SK-N-SH (cell line): ENCODE results near the gene DUOXA2. TPM values are rescaled to one million over a fixed set of nuclear protein-coding genes. Genes with fewer than 3 reads are reported as not detected.
"Not testable (repeated sequence)": the region's sequence is repeated elsewhere in the genome, so short reads cannot be mapped to it uniquely, and the experiment has no call there.

ENCODE experiments used
- CTCF ChIA-PET: fragments of 300-600, 350-600 bp; formaldehyde crosslinking; extraction: SDS; loops from one replicate; lab custom pipeline; 2021; lab: Yijun Ruan, JAX
- POLR2A ChIA-PET: fragments of 350-600 bp; sonication (Branson Sonifier 250); formaldehyde crosslinking; extraction: SDS; loops from one replicate; lab custom pipeline; 2020; ENCODE audit warnings: antibody characterized with exemption, inconsistent platforms; lab: Yijun Ruan, JAX
- DNase-seq: peaks from one replicate; pipeline ENCODE4 v3.0.0; 2012
- H2AFZ ChIP-seq: fragments of 200-600 bp; sonication (generic); 2 replicates; pipeline ENCODE4 v1.8.1; 2016; ENCODE audit warnings: antibody characterized with exemption, mild to moderate bottlenecking, low read depth
- H3F3A ChIP-seq: fragments of 200-600 bp; sonication (generic); replicated peaks from 2 replicates; pipeline ENCODE3; 2016; ENCODE audit warnings: antibody characterized with exemption, mild to moderate bottlenecking; ENCODE audit not compliant: insufficient read depth
- H3K27ac ChIP-seq, 2 experiments: fragments of 200-500 bp in 1 of 2; fragments of 200-600 bp in 1 of 2; sonication (Bioruptor generic) in 1 of 2; sonication (generic), shearing (Covaris generic) in 1 of 2; 2 replicates each; pipeline versions ENCODE4 v1.5.1 to v1.6.1; 2014 to 2016; ENCODE audit warnings: low read depth in 2 of 2, inconsistent platforms in 1 of 2, low read length in 1 of 2, mild to moderate bottlenecking in 1 of 2, mixed read lengths in 1 of 2
- H3K27me3 ChIP-seq: fragments of 200-600 bp; sonication (generic), shearing (Covaris generic); 2 replicates; pipeline ENCODE4 v1.6.1; 2016; ENCODE audit warnings: mixed run types; ENCODE audit not compliant: insufficient read depth
- H3K36me3 ChIP-seq, 2 experiments: fragments of 200-500 bp in 1 of 2; fragments of 200-600 bp in 1 of 2; sonication (Bioruptor generic) in 1 of 2; sonication (generic) in 1 of 2; replicated peaks in 1 of 2; 2 replicates each; pipeline versions ENCODE3 to v1.5.1; 2014 to 2016; ENCODE audit warnings: low read length in 1 of 2, mild to moderate bottlenecking in 1 of 2; ENCODE audit not compliant: insufficient read depth in 2 of 2, control insufficient read depth in 1 of 2
- H3K4me1 ChIP-seq, 2 experiments: fragments of 200-500 bp in 1 of 2; fragments of 200-600 bp in 1 of 2; sonication (Bioruptor generic) in 1 of 2; sonication (generic), shearing (Covaris generic) in 1 of 2; 2 replicates each; pipeline versions ENCODE4 v1.5.1 to v1.6.1; 2014 to 2016; ENCODE audit warnings: low read depth in 1 of 2, low read length in 1 of 2, mixed run types in 1 of 2; ENCODE audit not compliant: insufficient read depth in 2 of 2, control insufficient read depth in 1 of 2
- H3K4me2 ChIP-seq: fragments of 200-600 bp; sonication (generic), shearing (Covaris generic); 2 replicates; pipeline ENCODE4 v1.6.1; 2017; ENCODE audit warnings: mixed run types
- H3K4me3 ChIP-seq, 2 experiments: fragments of 200-500 bp in 1 of 2; fragments of 200-600 bp in 1 of 2; sonication (Bioruptor generic) in 1 of 2; sonication (generic), shearing (Covaris generic) in 1 of 2; 2 replicates each; pipeline versions ENCODE4 v1.5.1 to v1.8.1; 2014 to 2016; ENCODE audit warnings: low read depth in 2 of 2, inconsistent platforms in 1 of 2, low read length in 1 of 2, mild to moderate bottlenecking in 1 of 2, mixed read lengths in 1 of 2, moderate library complexity in 1 of 2
- H3K79me2 ChIP-seq: fragments of 200-600 bp; sonication (generic); 2 replicates; pipeline ENCODE4 v1.8.1; 2017; ENCODE audit warnings: mild to moderate bottlenecking; ENCODE audit not compliant: insufficient read depth
- H3K9ac ChIP-seq: fragments of 200-600 bp; sonication (generic); 2 replicates; pipeline ENCODE4 v1.6.1; 2017; ENCODE audit warnings: mixed run types
- H3K9me2 ChIP-seq: fragments of 200-600 bp; sonication (generic); 2 replicates; pipeline ENCODE4 v1.6.1; 2017; ENCODE audit warnings: mixed run types
- H3K9me3 ChIP-seq: fragments of 200-600 bp; sonication (generic); 2 replicates; pipeline ENCODE4 v1.6.1; 2017; ENCODE audit warnings: mixed run types, mild to moderate bottlenecking, moderate library complexity
- H4K20me1 ChIP-seq: fragments of 200-600 bp; sonication (generic); 2 replicates; pipeline ENCODE4 v1.6.1; 2017; ENCODE audit warnings: mild to moderate bottlenecking, mixed run types; ENCODE audit not compliant: insufficient read depth
- CHD2 ChIP-seq: fragments of 150-350 bp; IDR thresholded peaks from 2 replicates; pipeline ENCODE4 v1.6.1; 2018; ENCODE audit warnings: low read length; ENCODE audit not compliant: partially characterized antibody
- EP300 ChIP-seq, 2 experiments: IDR thresholded peaks; 2 replicates each; pipeline versions ENCODE4 v1.4.0 to v1.6.1; 2012; ENCODE audit warnings: borderline replicate concordance in 1 of 2, low read depth in 1 of 2, low read length in 1 of 2
- FOSL2 ChIP-seq: IDR thresholded peaks from 2 replicates; pipeline ENCODE4 v1.4.0; 2012; ENCODE audit warnings: low read depth, mild to moderate bottlenecking, moderate library complexity, borderline replicate concordance
- FOXM1 ChIP-seq: IDR thresholded peaks from 2 replicates; pipeline ENCODE4 v1.4.0; 2012; ENCODE audit warnings: low read depth, mild to moderate bottlenecking
- GABPA ChIP-seq: IDR thresholded peaks from 2 replicates; pipeline ENCODE4 v1.4.0; 2012; ENCODE audit warnings: low read depth, mild to moderate bottlenecking
- NFIC ChIP-seq: IDR thresholded peaks from 2 replicates; pipeline ENCODE4 v1.4.0; 2012; ENCODE audit warnings: borderline replicate concordance
- TCF12 ChIP-seq: IDR thresholded peaks from 2 replicates; pipeline ENCODE4 v1.4.0; 2012
- WGBS: methylation state at CpG from one replicate; pipeline ENCODE4 v1.1.6; 2017; ENCODE audit warnings: low lambda C conversion rate; 5-methylcytosine and 5-hydroxymethylcytosine counted together
- polyA plus RNA-seq, 3 experiments: library from polyadenylated mRNA; depleted of rRNA; stranded (reverse); fragments of >200 nt; gene quantifications; 2 replicates each; pipeline ENCODE4 v1.2.3, GENCODE V29; 2012
- TF ChIP-seq, protein P1 (sequence below): IDR thresholded peaks from 2 replicates; pipeline ENCODE4 v1.6.1; 2012; ENCODE audit warnings: mild to moderate bottlenecking, low read depth, low read length, moderate library complexity
- TF ChIP-seq, protein P2 (sequence below): IDR thresholded peaks from 2 replicates; pipeline ENCODE4 v1.4.0; 2012; ENCODE audit warnings: low read depth, borderline replicate concordance

DUOXA2 gene
- polyA plus RNA-seq, 1 of the 3 experiments (the other 2 are of a cell fraction): not detected

DNA sequence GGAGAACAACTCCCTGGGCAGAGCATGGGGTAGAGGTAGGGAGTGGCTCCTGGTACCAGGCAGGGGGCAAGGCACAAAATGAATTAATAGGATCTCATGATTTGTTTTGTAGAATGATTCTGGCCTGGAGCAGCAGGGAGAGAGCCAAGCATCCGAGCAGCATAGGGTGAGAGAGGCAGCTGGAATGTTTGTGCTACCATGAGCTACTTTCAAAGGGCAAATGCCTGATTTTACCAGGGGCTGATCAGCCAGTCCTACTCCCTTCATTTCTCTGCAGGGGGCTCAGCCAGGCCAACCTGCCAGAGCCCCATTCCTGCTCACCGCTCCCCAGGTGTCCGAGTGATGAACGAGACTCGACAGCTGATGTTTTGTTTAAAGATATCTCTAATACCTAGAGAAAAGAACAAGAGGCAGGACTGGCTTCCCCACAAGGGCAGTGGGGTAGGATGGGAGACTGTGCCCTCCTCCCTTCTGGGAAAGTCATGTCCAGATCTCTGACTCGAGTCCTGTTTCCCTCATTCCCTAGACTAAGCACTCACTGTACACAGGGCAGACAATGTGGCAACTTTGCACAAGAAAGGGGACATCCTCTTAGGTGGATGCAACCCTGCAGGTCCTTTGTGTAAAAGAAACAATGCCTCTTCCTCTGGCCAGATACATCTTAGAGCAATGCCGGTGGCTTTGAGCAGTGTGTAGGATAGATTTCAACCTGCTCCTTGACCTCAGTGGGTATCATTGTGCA is 13.1 kb upstream of the DUOXA2 start (continued):
- no peak for TF ChIP-seq GABPA
- TF ChIP-seq, protein P1, sequence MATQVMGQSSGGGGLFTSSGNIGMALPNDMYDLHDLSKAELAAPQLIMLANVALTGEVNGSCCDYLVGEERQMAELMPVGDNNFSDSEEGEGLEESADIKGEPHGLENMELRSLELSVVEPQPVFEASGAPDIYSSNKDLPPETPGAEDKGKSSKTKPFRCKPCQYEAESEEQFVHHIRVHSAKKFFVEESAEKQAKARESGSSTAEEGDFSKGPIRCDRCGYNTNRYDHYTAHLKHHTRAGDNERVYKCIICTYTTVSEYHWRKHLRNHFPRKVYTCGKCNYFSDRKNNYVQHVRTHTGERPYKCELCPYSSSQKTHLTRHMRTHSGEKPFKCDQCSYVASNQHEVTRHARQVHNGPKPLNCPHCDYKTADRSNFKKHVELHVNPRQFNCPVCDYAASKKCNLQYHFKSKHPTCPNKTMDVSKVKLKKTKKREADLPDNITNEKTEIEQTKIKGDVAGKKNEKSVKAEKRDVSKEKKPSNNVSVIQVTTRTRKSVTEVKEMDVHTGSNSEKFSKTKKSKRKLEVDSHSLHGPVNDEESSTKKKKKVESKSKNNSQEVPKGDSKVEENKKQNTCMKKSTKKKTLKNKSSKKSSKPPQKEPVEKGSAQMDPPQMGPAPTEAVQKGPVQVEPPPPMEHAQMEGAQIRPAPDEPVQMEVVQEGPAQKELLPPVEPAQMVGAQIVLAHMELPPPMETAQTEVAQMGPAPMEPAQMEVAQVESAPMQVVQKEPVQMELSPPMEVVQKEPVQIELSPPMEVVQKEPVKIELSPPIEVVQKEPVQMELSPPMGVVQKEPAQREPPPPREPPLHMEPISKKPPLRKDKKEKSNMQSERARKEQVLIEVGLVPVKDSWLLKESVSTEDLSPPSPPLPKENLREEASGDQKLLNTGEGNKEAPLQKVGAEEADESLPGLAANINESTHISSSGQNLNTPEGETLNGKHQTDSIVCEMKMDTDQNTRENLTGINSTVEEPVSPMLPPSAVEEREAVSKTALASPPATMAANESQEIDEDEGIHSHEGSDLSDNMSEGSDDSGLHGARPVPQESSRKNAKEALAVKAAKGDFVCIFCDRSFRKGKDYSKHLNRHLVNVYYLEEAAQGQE: no peak
- TF ChIP-seq NFIC: no peak

DNA sequence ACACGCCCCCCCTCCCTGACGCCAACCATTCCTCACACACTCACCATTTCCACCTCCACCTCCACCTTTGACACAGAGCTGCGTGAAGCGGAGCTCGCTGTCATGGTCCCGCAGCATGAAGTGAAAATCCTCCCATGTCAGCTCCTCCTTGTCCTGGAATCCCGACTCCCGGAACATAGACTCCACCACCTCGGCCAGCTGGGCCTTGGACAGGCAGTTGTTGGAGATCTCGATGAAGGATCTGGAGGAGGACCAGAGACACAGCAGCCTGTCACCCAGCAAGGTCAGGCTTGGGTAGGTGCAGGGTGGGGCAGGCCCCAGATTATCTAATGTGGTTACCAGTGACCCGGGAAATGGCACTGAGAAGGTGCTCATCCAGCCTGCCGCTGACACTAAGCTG is 12.4 kb upstream of the DUOXA2 start:
- H3K9me3 ChIP-seq: no peaks in the 10 kb centered on the region
- H3K9ac ChIP-seq: no peak overlapping the region
- H3K27ac ChIP-seq: no peak overlapping the region
- no peaks in the 10 kb centered on the region for H3K79me2 ChIP-seq
- no peak overlapping the region for H3K4me2 ChIP-seq
- H3F3A ChIP-seq: no peaks in the 10 kb centered on the region
- no peaks in the 10 kb centered on the region for H4K20me1 ChIP-seq
- no peak overlapping the region for H2AFZ ChIP-seq
- H3K36me3 ChIP-seq: no peaks in the 10 kb centered on the region
- POLR2A ChIA-PET: no interaction called here
- no peaks in the 10 kb centered on the region; a peak in 1 of 4 replicates for H3K4me1 ChIP-seq
- CTCF ChIA-PET: interaction anchor here (1.2 to 2.2 kb wide), 2 partner anchors 11 to 17 kb away, joined by 5 to 8 read pairs; no protein-coding TSS in a partner anchor
- DNase-seq: no peak
- WGBS: 72% methylated on average over 11 of the region's 12 CpGs
- no peaks in the 10 kb centered on the region for H3K9me2 ChIP-seq
- peaks cover 9% of the 10 kb centered on the region; the same call in 1 of the 2 replicates for H3K27me3 ChIP-seq
- H3K4me3 ChIP-seq: no peak overlapping the region
- TF ChIP-seq TCF12 (no peak), FOXM1 (no peak)
- TF ChIP-seq, protein P2, sequence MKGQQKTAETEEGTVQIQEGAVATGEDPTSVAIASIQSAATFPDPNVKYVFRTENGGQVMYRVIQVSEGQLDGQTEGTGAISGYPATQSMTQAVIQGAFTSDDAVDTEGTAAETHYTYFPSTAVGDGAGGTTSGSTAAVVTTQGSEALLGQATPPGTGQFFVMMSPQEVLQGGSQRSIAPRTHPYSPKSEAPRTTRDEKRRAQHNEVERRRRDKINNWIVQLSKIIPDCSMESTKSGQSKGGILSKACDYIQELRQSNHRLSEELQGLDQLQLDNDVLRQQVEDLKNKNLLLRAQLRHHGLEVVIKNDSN: no peak

DNA sequence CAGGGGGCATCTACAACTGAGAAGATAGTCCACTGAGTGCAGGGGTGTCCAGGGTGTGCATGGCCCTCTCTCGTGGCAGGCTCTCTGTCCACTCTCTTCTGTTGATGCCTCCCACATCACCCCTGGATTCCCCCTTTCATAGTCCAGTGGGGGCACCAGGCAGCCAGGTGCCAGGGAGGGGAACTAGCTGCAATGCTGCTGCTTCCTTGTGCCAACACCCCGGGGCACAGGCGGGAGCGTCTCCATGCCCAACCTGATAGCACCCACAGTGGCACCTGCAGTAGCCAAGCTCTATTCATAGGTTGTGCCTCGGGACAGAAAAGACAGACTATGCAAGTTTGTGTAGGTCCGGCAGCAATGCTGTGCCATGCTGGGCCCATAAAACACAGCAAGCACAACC is 11.9 kb upstream of the DUOXA2 start:
- Histone ChIP-seq H4K20me1 (no peaks in the 10 kb centered on the region), H3K4me1 (no peaks in the 10 kb centered on the region; a peak in 1 of 4 replicates)
- DNase-seq: no peak
- TF ChIP-seq FOSL2 (no peak), EP300 (IDR thresholded peaks at IDR 0.05; ENCODE audit: borderline replicate concordance in 1 of 2, low read depth in 1 of 2, low read length in 1 of 2) (no peak), CHD2 (no peak)
- TF ChIP-seq, all 33 proteins: peak for 0
- no peaks in the 10 kb centered on the region for H3K9me2 ChIP-seq
- no peak overlapping the region for H3K4me2 ChIP-seq
- H3K27ac ChIP-seq: no peak overlapping the region
- H3K9ac ChIP-seq: no peak overlapping the region
- H2AFZ ChIP-seq: no peak overlapping the region
- CTCF ChIA-PET: interaction anchor here (1.2 to 2.2 kb wide), 3 partner anchors 10 to 16 kb away, joined by 4 to 8 read pairs (median 5); no protein-coding TSS in a partner anchor
- H3K4me3 ChIP-seq: no peak overlapping the region
- peaks cover 5% of the 10 kb centered on the region; the same call in 1 of the 2 replicates for H3K27me3 ChIP-seq
- H3K79me2 ChIP-seq: no peaks in the 10 kb centered on the region
- POLR2A ChIA-PET: no interaction called here
- 75% methylated on average over 1 of the region's 6 CpGs for WGBS
- no peaks in the 10 kb centered on the region for H3F3A ChIP-seq
- H3K36me3 ChIP-seq: no peaks in the 10 kb centered on the region
- no peaks in the 10 kb centered on the region for H3K9me3 ChIP-seq

DNA sequence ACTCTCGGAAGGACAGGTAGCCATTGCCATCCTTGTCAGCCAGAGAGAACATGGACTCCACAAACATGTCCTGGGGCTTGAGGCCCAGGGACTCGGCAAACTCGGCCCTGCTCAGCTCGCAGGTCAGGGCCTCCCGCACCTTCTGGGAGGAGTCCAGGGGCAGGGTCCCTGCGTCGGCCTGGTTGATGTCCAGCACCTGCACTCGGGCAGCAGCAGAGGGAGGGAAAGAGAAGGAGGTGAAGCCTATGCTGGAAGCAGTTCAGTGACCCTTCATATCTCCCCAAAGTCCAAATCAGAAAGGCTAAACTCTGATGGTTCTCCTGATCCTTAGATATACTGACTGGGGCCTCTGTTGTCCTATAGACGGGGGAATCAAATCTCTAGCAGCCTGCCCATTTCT is 10.0 kb upstream of the DUOXA2 start:
- H3K9me2 ChIP-seq, H3K27me3 ChIP-seq, H3K4me3 ChIP-seq, POLR2A ChIA-PET, H3K9ac ChIP-seq, H2AFZ ChIP-seq, H3K27ac ChIP-seq, H3K4me1 ChIP-seq, H3K4me2 ChIP-seq, H3F3A ChIP-seq, DNase-seq, H3K79me2 ChIP-seq, H3K9me3 ChIP-seq, H4K20me1 ChIP-seq, H3K36me3 ChIP-seq: not testable (repeated sequence)
- WGBS: 39% methylated on average over 4 of the region's 9 CpGs
- CTCF ChIA-PET: interaction anchor here (3.4 kb wide), 1 partner anchor 14 kb away, joined by 24 read pairs; no protein-coding TSS in a partner anchor
